Caco-2 (cell line): ENCODE data around the gene CCDC60. TPM values are rescaled to one million over a fixed set of nuclear protein-coding genes. Genes with fewer than 3 reads are reported as not detected.

ENCODE experiments used
- BruUV-seq: library from RNA; stranded (reverse); fragments of 400-500 nt; replicated peaks from 2 replicates; lab custom pipeline; 2021; lab: Mats Ljungman, UMichigan
- CTCF ChIA-PET: fragments of 300-600 bp; sonication (Branson Sonifier 250); formaldehyde crosslinking; loops from one replicate; lab custom pipeline; 2022; ENCODE audit warnings: antibody characterized with exemption; lab: Charles Lee
- POLR2A ChIA-PET: fragments of 300-600 bp; sonication (Branson Sonifier 250); formaldehyde crosslinking; loops from one replicate; lab custom pipeline; 2022; ENCODE audit warnings: antibody characterized with exemption; lab: Charles Lee
- DNase-seq, 2 experiments: peaks; one replicate each; pipeline versions ENCODE4 v3.0.0 to v3.0.0-alpha.2; 2020 to 2022
- H3K27me3 ChIP-seq: replicated peaks from 2 replicates; pipeline ENCODE4 v1.6.0; 2011; ENCODE audit warnings: low read length; ENCODE audit not compliant: control insufficient read depth, insufficient read depth
- H3K36me3 ChIP-seq: 2 replicates; pipeline ENCODE4 v1.5.1; 2011; ENCODE audit warnings: low read length; ENCODE audit not compliant: control insufficient read depth, insufficient read depth
- H3K4me1 ChIP-seq: fragments of 250-450 bp; sonication (Bioruptor Pico); 2 replicates; pipeline ENCODE4 v1.5.1; 2020; ENCODE audit warnings: mild to moderate bottlenecking
- H3K4me3 ChIP-seq: 2 replicates; pipeline ENCODE4 v1.5.1; 2011; ENCODE audit warnings: low read depth, mild to moderate bottlenecking, control low read depth, low read length
- H3K9me3 ChIP-seq: fragments of 250-450 bp; sonication (Bioruptor Pico); 2 replicates; pipeline ENCODE4 v1.5.1; 2020; ENCODE audit warnings: mild to moderate bottlenecking, moderate library complexity
- H3K27ac Mint-ChIP-seq: one replicate; pipeline ENCODE4 v1.8.0; 2022; ENCODE audit warnings: mixed read lengths; ENCODE audit not compliant: unreplicated experiment
- H3K27me3 Mint-ChIP-seq: one replicate; pipeline ENCODE4 v1.8.0; 2022; ENCODE audit warnings: mixed read lengths; ENCODE audit not compliant: insufficient read depth, unreplicated experiment
- H3K36me3 Mint-ChIP-seq: one replicate; pipeline ENCODE4 v1.8.0; 2022; ENCODE audit warnings: mild to moderate bottlenecking, mixed read lengths; ENCODE audit not compliant: insufficient read depth, unreplicated experiment
- H3K4me1 Mint-ChIP-seq: one replicate; pipeline ENCODE4 v1.8.0; 2022; ENCODE audit warnings: low read depth, mixed read lengths; ENCODE audit not compliant: unreplicated experiment
- H3K4me3 Mint-ChIP-seq: one replicate; pipeline ENCODE4 v1.8.0; 2022; ENCODE audit warnings: mild to moderate bottlenecking, moderate library complexity, mixed read lengths; ENCODE audit not compliant: unreplicated experiment
- H3K9me3 Mint-ChIP-seq: one replicate; pipeline ENCODE4 v1.8.0; 2022; ENCODE audit warnings: mixed read lengths; ENCODE audit not compliant: unreplicated experiment
- CTCF ChIP-seq, 2 experiments: fragments of 200-600 bp in 1 of 2; IDR thresholded peaks; 1 replicate in 1 of 2; 2 replicates in 1 of 2; pipeline versions ENCODE4 v1.5.1 to v1.8.0; 2011 to 2022; ENCODE audit warnings: antibody characterized with exemption in 1 of 2, control low read depth in 1 of 2, inconsistent platforms in 1 of 2, low read depth in 1 of 2, low read length in 1 of 2, mild to moderate bottlenecking in 1 of 2, moderate library complexity in 1 of 2; ENCODE audit not compliant: insufficient read depth in 1 of 2, severe bottlenecking in 1 of 2, unreplicated experiment in 1 of 2
- intact Hi-C: fragments of 100-400 bp; cut with micrococcal nuclease; formaldehyde crosslinking; loops from one replicate; pipeline ENCODE4 v1.10.0; 2022; ENCODE audit not compliant: unreplicated experiment
- total RNA-seq: library from RNA; stranded (reverse); gene quantifications from 2 replicates; pipeline ENCODE4 v1.2.3, GENCODE V29; 2022

Gene CCDC60
- total RNA-seq, 1 experiment from 2014 or later: not detected

- H3K27me3 Mint-ChIP-seq: peaks cover 14% of the 10 kb centered on the region
- BruUV-seq: no TSS peak
- Histone ChIP-seq H3K9me3 (no peaks in the 10 kb centered on the region), H3K4me3 (no peak overlapping the region), H3K27me3 (peaks cover 1% of the 10 kb centered on the region; the same call in 1 of the 2 replicates), H3K4me1 (no peaks in the 10 kb centered on the region), H3K36me3 (no peaks in the 10 kb centered on the region)
- POLR2A ChIA-PET: no interaction called here
- H3K27ac Mint-ChIP-seq: no peak overlapping the region
- no peak for TF ChIP-seq CTCF (IDR thresholded peaks at IDR 0.05; ENCODE audit: insufficient read depth in 1 of 2, low read depth in 1 of 2, low read length in 1 of 2, severe bottlenecking in 1 of 2, unreplicated experiment in 1 of 2)
- no peak overlapping the region for H3K4me3 Mint-ChIP-seq
- H3K36me3 Mint-ChIP-seq: no peaks in the 10 kb centered on the region
- peaks cover 10% of the 10 kb centered on the region for H3K9me3 Mint-ChIP-seq
- H3K4me1 Mint-ChIP-seq: no peaks in the 10 kb centered on the region
- intact Hi-C loops: no loop called here
- no peak for DNase-seq
- CTCF ChIA-PET: no interaction called here
Measured at GRCh38 chr12:119423285-119423684, 88.8 kb downstream of the CCDC60 start.

- no peak for TF ChIP-seq CTCF (IDR thresholded peaks at IDR 0.05; ENCODE audit: insufficient read depth in 1 of 2, low read depth in 1 of 2, low read length in 1 of 2, severe bottlenecking in 1 of 2, unreplicated experiment in 1 of 2)
- Mint-ChIP-seq H3K4me3 (no peak overlapping the region), H3K4me1 (no peaks in the 10 kb centered on the region), H3K27ac (no peak overlapping the region), H3K9me3 (peaks cover 11% of the 10 kb centered on the region), H3K36me3 (no peaks in the 10 kb centered on the region), H3K27me3 (peaks cover 7% of the 10 kb centered on the region)
- ChIA-PET POLR2A (no interaction called here), CTCF (no interaction called here)
- Histone ChIP-seq H3K4me3 (no peak overlapping the region), H3K36me3 (no peaks in the 10 kb centered on the region), H3K9me3 (no peaks in the 10 kb centered on the region), H3K27me3 (no peaks in the 10 kb centered on the region; the same call in 1 of the 2 replicates), H3K4me1 (no peaks in the 10 kb centered on the region)
- no TSS peak for BruUV-seq
- no peak for DNase-seq
- intact Hi-C loops: no loop called here
Measured at GRCh38 chr12:119425623-119426022, 91.1 kb downstream of the CCDC60 start.

- DNase-seq: no peak
- H3K4me1 ChIP-seq: no peaks in the 10 kb centered on the region
- ChIA-PET POLR2A (no interaction called here), CTCF (no interaction called here)
- Mint-ChIP-seq H3K27me3 (peaks cover 4% of the 10 kb centered on the region), H3K36me3 (no peaks in the 10 kb centered on the region), H3K4me1 (no peaks in the 10 kb centered on the region), H3K4me3 (no peak overlapping the region), H3K9me3 (peaks cover 19% of the 10 kb centered on the region), H3K27ac (no peak overlapping the region)
- intact Hi-C loops: no loop called here
- H3K9me3 ChIP-seq: no peaks in the 10 kb centered on the region; the same call in 1 of the 2 replicates
- no peaks in the 10 kb centered on the region for H3K27me3 ChIP-seq
- TF ChIP-seq CTCF (IDR thresholded peaks at IDR 0.05; ENCODE audit: insufficient read depth in 1 of 2, low read depth in 1 of 2, low read length in 1 of 2, severe bottlenecking in 1 of 2, unreplicated experiment in 1 of 2): no peak
- no peaks in the 10 kb centered on the region for H3K36me3 ChIP-seq
- no TSS peak for BruUV-seq
- H3K4me3 ChIP-seq: no peak overlapping the region
Measured at GRCh38 chr12:119431151-119431550, 96.6 kb downstream of the CCDC60 start.
